Hematopoietic multipotent progenitor cell treated with erythropoietin and hydrocortisone succinate and interleukin-3 and kit ligand, for 17 days (in vitro differentiated cells): ENCODE measurements around the gene KCNJ5.

Source experiments
- DNase-seq: peaks from one replicate; pipeline ENCODE4 v3.0.0-alpha.2; 2015; ENCODE audit warnings: low spot score

Gene KCNJ5

DNA sequence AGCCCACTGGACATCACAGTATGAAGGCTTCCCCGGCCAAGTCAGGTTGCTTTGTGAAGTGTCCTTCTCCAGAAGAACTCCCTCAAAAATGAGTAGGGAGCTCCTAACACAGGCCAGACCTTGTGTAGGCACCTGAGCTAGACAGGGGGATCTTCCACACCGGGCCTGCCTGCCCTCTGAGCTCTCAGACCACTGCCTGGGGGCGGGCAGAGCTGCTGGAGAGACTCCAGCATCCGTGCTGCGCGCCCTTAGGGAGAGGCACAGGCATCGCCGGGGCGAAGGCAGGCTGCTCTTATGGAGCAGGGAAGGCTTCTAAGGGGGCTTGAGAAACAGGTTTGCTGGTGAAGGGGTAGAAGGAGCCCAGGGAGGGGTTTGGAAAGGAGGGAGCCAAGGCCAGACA is 4.4 kb downstream of the KCNJ5 start:
- DNase-seq: no peak

DNA sequence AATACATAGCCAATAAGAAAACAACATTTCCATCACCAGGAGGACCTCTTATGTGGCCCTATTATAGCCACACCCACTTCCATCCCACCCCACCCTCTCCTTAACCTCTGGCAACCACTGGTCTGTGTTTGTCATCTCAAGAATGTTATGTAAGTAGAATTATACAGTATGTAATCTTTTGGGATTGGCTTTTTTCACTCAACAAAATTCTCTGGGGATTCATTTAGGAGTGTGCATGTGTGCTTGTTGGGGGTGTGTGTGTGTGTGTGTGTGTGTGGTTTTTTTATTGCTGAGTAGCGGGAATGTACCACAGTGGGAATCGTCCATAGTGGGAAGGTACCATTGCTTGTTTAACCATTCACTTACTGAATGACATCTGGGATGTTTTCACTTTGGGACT is 5.2 kb downstream of the KCNJ5 start:
- DNase-seq: no peak

DNA sequence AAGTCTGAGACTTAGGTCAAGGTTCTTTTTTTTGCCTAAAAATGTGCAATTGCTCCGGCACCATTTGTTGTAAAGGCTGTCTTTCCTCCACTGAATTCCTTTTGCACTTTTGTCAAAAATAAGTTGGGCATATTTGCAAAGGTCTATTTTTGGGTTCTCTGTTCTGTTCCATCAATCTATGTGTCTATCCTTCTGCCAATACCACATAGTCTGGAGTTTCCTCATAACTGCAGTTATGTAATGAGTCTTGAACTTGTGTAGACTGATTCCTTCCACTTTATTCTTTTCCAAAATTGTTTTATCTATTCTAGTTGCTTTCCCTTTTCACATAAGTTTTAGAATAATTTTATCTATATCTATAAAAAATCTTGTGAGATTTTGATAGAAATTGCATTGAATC is 6.7 kb downstream of the KCNJ5 start:
- no peak for DNase-seq

DNA sequence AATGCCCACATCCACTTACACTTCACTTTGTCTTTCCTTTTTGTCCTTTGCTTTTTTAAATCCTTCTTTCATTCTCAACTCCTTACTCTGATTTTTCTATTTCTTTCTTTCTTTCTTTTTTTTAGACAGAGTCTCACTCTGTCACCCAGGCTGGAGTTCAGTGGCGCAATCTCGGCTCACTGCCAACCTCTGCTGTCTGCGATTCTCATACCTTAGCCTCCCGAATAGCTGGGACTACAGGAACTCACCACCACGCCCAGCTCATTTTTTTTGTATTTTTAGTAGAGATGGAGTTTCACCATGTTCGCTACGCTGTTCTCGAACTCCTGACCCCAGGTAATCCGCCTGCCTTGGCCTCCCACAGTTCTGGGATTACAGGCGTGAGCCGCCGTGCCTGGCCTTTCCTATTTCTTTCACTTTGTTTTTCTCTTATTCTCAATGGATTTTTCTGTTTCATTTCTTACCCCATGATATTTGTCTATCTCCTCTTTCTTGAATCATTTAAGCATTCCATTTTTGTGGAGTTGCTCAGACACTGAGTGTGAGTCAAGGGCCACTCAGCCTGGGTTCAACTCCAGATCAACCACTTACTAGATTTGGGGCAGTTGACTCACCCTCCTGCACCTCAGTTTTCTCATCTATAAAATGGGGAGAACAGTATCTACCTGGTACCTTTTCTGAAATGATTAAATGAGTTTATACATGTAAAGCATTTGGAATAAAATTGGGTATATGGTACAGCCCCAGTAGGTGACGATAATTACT is 7.6 kb downstream of the KCNJ5 start:
- DNase-seq: no peak

DNA sequence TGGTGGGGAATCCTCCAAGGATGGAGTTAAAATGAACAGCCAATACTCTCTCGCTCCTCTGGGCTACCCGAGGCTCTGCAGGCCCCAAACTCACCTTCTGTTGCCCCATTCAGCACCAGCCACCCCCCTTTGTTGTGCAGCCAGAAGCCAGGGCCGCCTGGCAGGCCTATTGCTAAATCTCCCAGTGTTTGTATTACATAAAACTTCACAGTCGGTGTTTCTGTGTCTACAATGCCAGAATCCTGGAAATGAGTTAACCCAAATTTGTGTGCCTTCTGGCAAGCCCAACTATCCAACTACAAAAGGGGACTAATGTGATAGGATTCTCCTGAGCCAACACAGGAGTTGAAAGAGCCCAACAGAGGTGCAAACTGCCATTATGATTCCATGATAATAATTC is 9.3 kb downstream of the KCNJ5 start:
- DNase-seq: no peak

DNA sequence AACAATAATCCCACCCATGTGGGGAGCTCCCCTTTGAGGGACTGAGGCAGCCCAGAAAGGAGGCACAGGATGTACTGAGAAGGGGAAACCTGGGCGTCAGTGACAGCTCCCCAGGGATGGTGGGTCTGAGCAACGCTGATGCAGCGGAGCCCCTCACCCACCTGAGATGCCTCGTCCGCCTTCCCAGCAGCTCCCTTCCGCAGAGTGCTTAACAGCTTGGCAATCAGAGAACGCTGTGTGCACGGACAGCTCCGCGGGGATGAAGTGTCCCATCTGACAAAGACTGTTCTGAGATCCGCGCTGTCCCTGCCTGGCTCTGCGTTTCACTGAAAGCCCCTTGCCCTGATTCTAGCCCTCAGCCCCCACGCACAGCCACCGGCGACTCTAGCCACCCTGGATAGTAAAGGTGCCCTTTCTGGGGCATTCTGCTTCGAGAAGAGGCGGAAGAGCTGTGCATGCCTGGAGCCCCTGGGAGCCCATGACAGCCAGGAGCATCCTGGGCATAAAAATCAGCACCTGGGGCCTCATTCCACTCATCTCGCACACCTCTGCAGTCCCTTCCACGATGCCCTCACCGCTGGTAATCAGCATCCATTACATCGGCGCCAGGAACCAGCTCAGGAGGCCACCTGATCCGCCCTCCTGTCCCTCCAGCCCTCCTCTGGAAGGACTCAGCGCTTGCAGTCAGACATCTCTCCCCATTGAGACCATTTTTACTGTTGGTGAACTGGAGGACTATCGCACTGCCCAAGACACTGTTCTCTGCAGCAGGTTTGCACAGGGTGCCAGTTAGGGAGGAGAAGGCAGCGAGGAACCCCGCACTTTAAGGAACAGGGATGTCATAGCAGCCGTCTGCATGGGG is 10.7 kb downstream of the KCNJ5 start:
- no peak for DNase-seq

DNA sequence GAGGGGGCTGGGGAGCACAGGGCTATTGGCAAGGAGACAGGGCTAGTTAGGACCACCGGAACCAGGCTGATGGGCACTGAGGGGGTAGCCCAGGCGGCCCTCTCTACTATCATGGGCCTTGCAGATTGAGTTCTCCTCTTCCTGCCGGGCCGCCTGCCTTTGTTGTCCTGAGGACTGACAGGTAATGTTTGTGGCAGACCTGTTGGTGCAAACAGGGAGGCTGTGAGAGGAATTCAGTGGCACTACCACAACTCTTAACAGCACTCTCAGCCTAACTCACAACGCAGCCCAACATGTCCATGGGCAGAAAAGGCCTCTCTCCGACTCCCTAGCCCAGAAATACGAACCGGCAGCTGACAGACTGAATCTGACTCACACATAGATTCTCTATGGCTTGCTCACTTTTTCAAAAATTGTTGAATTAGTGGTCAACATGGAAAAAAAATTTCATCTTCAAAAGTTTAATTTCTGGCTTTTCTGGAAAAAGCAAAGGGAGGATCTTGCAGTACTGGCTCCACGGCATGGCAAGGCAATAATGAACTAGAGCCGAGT is 11.4 kb downstream of the KCNJ5 start:
- DNase-seq: no peak

DNA sequence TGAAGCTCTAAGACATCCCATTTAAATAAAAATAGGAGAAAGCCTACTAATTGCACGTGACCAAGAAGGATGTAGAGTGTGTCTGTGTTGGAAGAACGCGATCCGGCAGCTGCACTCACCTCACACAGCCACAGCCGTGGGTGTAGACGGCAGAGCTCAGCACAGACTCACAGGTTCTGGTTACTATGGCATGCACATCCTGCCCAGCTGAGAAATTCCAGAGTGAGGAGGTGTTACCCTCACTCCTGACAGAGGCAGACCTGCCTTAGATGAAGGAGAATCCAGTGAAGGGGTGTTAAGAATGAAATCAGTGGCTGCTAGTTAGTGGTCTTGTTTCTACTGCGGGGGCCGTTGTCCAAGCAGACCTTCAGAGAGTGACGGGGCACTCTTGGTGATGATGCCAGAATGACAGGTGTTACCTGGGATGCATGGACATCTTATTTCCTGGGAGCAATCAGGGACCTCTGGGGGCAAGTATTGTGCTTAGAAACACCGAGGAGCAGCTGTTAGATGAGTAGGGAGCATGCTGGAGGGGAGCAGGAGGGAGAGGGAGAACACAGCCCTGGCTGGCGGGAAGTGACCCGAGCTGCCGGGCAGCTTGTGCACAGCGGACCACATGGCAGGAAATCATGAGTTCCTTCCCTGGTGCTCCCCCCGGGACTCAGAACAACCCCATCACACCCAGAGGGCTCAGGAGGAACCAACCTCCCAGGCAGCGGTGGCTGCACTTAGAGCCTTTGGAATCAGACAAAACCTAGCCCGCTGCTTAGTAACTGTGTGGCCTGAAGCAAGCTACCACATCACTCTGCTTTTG is 12.3 kb downstream of the KCNJ5 start:
- DNase-seq: no peak

DNA sequence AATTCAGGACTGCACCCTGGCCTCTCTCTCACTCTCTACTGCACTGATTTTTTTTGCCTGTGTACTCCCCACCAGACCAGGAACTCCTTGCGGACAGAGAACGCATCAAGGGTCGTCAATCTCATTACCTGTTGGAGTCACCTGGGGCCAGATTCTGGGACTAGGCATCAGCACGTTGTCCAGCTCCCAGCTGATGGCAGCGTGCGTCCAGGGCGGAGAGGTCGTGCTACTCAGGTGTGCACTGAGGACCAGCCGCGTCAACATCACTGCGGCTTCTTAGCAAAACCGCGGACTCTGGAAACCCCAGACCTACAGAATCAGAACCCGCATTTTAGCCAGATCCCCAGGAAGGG is 13.1 kb downstream of the KCNJ5 start:
- no peak for DNase-seq

DNA sequence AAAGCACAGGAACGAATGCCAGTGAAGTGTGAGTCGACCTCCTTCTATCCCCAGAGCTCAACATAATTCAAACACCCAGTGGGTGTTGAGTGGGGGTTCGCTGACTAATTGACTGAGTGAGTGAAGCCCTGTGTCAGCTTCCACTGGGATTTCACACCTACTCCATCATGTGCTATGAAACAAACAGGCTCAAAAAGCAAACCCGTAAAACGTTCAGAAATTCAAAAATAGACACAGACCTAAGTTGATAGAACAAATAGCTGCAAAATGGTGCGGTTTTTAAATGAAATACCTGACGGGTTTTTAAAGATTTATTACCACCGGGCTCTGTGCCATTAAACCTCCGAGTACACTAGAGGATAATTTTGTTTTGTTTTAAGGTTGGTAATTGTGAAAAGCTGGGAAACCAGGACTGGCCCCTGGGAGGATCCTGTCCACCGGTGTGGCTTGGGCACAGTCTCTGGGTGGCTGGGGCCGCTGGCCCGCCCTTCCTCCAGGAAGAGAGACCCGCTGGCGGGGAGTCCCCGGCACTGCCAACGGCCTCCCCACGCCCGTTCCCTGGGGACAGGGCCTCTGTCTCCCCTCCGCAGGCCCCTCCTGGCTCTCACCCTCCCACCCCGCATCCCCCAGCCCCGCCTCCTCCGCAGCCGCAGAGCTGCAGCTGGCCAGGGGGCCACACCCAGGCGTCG is 13.6 kb downstream of the KCNJ5 start:
- no peak for DNase-seq

DNA sequence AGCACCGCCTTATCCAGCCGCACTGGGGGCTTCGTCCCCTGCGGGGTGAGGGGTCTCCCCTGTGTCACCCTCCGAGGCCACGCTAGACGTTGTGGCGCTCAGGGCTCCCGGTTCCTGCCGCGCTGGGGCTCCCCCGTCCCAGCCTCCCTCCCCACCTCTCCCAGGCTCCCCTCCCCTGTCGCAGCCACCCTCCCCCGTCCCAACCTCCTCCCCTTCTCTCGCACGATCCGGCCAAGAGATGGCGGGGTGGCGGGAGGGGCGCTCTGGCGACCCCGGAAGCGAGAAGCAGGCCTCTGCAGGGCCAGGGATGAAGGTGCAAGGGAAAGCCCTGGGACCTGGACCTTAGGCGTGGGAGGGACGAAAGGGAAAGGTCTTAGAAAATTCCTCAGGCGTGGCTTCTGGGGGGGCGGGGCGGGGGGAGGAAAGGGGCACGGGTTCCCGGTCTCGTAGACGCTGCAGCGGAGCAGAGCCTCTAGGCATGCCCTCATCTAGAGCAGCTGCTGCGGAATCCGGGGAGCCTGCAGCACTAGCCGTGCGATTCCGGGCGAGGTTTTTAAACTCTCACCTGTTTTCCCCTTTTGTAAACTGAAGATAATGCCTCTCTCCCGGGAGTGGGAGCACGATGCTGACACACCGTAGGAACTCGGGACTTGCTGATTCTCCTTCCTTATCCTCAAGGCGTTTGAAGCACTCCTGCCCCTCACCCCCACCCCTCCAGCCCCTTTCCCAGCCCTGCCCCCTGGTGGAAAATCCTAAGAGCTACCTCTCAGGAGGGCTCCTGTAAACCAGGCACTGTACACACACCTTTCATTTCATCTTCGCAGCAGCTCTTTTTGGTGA is 14.4 kb downstream of the KCNJ5 start:
- no peak for DNase-seq

DNA sequence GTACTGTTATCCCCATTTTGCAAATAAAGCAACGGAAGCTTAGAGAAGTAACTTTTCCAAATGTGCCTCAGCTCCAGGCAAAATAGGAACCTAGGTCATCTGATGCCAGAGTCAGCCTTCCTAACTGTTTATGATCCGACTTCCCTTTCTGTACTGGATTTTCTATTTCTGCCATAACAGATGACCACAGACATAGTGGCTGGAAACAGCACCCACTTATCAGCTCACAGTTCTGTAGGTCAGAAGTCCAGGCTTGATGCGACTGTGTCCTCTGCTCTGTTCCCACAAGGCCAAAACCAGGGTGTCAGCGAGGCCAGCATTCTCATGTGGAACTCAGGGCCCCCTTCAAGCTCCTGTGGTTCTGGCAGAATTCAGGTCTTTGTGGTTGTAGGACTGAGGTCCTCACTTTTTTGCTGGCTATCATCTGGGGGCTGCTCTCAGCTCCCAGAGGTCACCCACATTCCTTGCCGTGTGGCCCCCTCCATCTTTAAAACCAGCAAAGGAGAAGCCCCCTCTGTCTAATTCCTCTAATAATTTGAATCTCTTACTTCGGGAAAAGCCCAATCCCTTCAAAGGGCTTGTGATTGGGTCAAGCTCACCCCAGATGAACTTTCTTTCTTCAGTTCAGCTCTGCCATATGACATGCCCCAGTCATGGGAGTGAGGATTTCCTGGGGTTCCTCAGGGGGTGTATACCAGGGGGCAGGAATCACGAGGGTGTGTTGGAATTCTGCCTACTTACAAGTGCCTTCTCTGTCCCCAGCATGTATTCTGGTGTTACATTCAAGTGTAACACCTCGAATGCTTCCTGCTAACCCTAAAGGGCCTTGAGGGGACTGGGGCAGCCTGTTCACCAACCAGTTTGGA is 15.3 kb downstream of the KCNJ5 start:
- DNase-seq: no peak

DNA sequence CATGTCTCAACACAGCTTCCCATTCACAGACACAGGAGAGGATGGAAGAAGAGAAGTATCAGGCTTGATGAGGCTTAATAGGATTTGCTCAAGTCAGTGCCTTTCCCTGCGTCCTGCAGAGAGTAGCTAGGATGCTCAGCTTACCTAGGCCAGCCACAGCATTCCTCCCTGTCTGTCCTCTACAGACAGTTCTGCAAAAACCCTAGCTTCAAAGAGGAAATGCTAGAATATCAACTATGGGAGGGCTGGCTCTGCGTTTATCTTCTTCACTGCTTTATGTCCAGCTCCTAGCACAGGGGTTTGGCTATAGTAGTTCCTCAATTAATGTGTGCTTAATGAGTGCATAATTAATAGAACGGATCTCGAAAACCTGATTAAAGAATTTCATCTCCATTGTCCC is 16.4 kb downstream of the KCNJ5 start:
- no peak for DNase-seq

DNA sequence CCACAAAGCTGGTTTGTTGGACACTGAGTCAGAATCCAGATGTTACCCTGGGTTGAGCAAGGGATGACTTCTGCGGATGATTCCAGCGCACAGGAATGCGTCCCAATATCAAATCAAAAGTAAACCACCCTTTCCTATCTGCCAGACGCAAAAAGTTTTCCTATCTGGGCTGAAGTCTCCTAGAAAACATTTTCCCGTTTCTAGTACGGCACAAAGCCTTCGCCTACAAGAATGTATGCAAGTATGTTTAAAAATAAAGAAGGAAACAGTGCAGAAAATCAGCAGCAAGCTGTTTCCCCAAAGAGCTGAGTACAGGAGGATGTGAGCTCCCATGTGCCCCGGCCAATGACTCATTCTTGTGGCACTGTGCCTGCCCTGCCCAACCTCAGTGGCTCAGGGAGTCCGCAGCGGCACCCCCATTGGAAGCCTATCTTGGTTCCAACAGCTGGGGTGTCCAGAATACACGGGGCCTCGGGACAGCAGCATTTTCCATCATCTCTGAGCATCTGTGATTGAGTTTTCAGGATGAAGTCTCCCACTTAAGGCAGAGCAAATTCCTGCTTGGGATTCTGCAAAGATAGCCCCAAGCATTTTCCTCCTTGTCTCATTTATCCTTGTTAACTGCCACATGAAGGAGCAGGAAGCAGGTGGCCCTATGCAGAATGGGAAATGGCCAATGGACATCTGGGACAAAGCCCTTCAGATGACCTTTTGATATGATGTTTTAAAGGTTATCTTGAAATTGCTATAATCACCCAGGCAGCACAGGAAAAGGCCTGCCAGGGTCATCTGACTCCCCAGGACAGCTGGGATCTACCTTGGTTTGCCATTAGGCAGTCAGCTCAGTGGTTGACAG is 17.5 kb downstream of the KCNJ5 start:
- no peak for DNase-seq

DNA sequence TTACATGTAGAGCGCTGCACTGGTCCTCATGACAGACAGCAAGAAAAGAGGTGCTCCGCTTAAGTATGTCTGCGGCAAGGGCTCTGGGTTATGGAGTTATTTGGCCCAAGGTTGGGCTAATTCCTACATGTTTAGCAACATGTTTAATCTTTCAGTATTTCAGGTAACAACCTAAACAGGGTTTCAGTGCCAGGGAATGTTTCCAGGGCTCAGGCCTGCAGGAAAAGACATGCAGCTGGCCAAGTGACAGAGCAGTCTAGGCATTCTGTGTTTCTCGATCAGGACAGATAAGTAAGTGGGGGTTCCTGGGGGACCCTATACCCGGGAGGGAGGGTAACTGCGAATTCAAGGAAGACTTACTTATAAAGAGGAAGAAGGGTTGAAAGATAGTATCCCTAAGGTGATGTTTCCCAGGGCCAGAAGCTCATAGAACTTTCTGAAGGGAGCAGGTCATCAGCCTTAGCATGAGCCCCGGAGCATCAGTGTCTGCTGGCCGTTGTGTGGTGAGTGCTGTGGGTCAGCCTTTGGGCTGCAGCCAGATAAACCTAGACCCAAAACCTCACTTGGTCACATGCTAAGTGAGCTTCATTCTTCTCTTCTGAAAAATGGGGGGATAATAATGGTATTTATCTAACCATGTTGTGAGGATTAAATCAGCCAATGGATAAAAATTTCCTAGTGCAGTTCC is 18.4 kb downstream of the KCNJ5 start:
- no peak for DNase-seq

DNA sequence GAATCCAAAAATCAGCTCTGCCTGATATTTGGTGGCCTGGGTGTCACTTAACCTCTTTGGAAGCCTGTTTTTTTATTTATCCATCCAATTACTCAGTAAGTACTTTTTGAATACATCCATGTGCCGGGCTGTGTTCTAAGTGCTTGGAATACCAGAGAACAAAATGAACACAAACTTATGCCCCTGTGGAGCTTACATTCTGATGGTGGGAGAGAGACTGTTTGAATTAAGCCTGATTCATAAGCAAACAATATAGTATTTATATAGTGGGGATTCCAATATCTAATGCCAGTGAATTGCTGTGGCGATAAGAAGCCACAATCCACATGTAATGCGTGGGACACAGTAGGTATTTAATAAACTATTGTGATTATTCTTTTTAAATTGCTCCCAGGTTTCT is 19.4 kb downstream of the KCNJ5 start:
- DNase-seq: no peak

DNA sequence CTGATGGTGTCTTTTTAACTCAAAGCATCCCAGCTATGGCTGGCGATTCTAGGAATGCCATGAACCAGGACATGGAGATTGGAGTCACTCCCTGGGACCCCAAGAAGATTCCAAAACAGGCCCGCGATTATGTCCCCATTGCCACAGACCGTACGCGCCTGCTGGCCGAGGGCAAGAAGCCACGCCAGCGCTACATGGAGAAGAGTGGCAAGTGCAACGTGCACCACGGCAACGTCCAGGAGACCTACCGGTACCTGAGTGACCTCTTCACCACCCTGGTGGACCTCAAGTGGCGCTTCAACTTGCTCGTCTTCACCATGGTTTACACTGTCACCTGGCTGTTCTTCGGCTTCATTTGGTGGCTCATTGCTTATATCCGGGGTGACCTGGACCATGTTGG is 20.1 kb downstream of the KCNJ5 start:
- no peak for DNase-seq

DNA sequence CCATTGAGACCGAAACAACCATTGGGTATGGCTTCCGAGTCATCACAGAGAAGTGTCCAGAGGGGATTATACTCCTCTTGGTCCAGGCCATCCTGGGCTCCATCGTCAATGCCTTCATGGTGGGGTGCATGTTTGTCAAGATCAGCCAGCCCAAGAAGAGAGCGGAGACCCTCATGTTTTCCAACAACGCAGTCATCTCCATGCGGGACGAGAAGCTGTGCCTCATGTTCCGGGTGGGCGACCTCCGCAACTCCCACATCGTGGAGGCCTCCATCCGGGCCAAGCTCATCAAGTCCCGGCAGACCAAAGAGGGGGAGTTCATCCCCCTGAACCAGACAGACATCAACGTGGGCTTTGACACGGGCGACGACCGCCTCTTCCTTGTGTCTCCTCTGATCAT is 20.5 kb downstream of the KCNJ5 start:
- no peak for DNase-seq
